K562 treated with DMSO at 1 percent for 4 hours (cell line): Measurements from ENCODE around the gene EEA1. TPM values are rescaled to one million over a fixed set of nuclear protein-coding genes. Genes with fewer than 3 reads are reported as not detected.

Experiments used
- total RNA-seq: library from RNA; unstranded; fragments of 300-600 nt; gene quantifications from 2 replicates; pipeline ENCODE4 v1.2.3, GENCODE V29; 2022; ENCODE audit not compliant: insufficient read depth

Gene EEA1
- 3.1 and 4.2 TPM in 2 replicates for total RNA-seq

GRCh38 chr12:92928962-92929915 lies at the start of gene EEA1:
Gene EEA1 (minus strand): TSS chr12:92929295. CDS start chr12:92929066, 229 bp downstream.

Other genes starting within 250 kb of the EEA1 start
- gene PLEKHG7, start 226.3 kb downstream of the EEA1 start, total RNA-seq, result not detected in 2 replicates